ENCODE measurements around the gene ZNF91.
"Not testable (repeated sequence)": the region's sequence is repeated elsewhere in the genome, so short reads cannot be mapped to it uniquely, and the experiment has no call there.

The ZNF91 gene

DNA sequence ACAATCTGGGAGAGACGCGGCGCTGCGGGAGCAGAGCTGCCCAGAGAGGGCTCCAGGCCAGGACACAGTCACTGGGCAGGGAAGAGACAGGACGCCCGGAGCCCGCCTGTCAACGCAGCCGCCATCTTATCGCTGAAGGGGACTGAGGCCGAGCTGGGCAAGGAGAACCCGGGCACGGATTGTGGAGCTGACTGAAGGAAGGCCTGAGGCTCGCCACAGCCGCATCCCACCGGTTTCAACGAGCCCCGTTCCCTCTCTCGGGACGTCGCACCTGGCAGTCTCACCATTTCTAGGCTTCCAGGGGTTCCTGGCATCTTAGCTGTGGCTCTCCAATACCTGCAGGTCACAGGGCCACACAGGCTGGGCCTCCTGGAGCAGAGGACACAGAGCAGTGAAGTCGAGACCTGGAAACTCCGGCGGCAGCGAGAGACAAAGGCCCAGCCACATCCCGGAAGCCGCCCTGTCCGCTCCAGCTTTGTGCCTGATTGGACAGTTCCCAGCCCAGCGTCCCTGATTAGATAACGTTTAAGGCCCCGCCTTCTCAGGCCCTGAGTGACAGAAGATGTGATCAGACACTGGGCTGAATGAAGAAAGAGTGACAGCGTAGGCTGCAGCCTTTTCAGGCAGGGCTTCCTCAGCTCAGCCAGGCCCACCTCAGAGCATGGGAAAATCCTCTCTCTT, at the start of gene ZNF91:
TSS of gene ZNF91 (minus strand) at position 431 of the 681 bp plus-strand sequence. CDS start at position 314, 117 bp downstream.
- DNase-seq, result peak; percentile 54 to 62

GRCh38 chr19:23440791-23441190, 45.5 kb upstream of the ZNF91 start:
- no peak for DNase-seq

- no peak for DNase-seq
Observed at GRCh38 chr19:23440207-23440606, 44.9 kb upstream of the ZNF91 start.

DNA sequence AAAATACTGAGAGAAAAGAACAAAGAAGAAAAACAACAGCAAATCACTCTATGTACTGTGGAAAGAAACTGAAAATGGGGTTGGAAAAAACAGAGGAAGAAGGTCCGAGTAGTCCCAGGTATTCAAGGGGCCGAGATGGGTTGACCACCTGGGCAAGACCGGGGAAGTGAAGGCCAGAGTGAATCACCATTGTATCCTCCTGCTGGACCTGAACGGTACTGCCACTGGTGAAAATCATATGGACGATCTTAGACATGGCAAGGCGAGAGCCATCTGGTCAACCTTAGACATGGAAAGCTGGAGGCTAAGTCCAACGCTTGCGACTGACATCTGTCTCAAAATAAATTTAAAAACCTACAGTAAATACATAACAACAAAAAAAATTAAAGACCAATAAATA, 44.4 kb upstream of the ZNF91 start:
- no peak for DNase-seq

GRCh38 chr19:23437901-23438300, 42.6 kb upstream of the ZNF91 start:
- DNase-seq, result no peak

GRCh38 chr19:23436944-23437343, 41.7 kb upstream of the ZNF91 start:
- DNase-seq, result no peak

DNA sequence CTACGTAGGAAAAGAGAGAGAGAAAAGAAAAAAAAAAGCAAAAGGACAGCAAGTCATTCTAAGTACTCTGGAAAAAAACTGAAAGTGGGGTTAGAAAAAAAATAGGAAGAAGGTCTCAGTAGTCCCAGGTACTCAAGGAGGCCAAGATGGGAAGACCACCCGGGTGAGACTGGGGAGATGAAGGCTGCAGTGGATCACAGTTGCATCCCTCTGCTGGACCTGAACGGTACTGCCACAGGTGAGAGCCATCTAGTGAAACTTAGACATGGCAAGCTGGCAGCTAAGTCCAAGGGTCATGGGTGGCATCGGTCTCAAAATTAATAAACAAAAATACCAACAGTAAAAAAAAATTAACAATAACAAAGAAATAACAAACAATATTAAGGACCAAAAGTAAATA, 41.0 kb upstream of the ZNF91 start:
- no peak for DNase-seq

DNA sequence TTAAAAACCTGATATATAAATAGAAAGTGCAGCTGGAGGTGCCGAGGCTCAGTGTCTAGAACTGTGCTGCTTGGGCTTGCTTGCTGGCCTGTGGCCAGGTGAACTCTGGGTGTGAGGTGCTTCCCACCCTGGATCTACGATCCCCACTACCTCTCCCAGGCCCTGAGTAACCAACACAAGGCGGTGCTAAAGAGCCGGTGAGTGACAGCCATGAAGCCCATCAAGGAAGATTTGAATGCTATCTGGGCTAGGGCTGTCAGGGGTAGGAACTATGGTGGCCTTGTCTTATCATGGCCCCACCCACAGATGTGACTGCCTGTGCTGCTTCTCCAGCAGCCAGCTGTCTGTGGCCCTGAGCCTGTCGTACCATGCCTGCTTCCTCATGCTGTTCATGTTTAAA, 25.6 kb upstream of the ZNF91 start:
- DNase-seq, result no peak

GRCh38 chr19:23419261-23419660, 24.0 kb upstream of the ZNF91 start:
- DNase-seq, result not testable (repeated sequence)

DNA sequence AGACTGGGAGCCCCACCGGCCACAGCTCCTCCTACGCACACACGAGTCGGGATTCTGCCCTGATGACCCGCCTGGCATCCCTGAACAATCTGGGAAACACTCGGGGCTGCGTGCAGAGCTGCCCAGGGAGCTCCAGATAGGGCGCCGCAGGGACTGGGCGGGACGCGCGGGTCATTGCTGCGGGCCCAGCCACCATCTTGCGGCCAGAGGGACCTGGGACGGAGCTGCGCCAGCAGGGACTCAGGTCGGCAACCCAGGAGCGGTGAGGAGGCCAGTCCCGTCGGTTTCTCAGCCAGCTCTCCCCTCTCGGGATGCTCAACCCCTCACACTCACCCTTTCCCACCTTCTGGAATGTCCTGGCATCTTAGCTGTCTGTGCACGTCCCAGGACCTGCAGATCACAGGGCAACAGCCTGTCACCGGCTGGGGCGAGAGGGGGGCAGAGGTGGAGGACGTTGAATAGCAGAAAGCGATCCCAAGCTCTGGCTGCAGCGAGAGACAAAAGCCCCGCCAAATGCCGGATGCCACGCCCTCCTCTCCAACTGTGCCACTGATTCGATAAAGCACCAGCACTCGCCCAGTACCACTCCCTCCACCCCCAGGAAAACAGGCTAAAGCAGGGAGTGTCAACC, 20.4 kb upstream of the ZNF91 start:
- DNase-seq, result no peak

DNA sequence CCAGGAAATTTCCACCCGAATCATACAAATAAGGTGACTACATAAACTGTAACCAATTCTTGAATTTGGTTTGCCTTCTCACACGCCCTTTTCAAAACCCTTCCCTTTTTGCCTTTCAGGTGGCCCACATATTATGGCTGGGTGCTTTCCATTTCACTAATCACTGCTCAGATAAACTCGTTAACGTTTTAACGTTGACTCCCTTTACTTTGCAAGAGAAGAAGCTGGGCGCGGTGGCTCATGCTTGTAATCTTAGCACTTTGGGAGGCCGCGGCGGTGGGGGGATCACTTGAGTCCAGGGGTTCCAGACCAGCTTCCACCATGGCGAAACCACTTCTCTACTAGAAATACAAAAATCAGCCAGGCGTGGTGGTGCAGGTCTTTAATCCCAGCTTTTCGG, 19.8 kb upstream of the ZNF91 start:
- DNase-seq, result no peak

- DNase-seq, result no peak
Observed at GRCh38 chr19:23410155-23410554, 14.9 kb upstream of the ZNF91 start.

- no peak for DNase-seq
Observed at GRCh38 chr19:23409392-23410048, 14.2 kb upstream of the ZNF91 start.

- DNase-seq, result no peak
Observed at GRCh38 chr19:23407616-23408133, 12.4 kb upstream of the ZNF91 start.

DNA sequence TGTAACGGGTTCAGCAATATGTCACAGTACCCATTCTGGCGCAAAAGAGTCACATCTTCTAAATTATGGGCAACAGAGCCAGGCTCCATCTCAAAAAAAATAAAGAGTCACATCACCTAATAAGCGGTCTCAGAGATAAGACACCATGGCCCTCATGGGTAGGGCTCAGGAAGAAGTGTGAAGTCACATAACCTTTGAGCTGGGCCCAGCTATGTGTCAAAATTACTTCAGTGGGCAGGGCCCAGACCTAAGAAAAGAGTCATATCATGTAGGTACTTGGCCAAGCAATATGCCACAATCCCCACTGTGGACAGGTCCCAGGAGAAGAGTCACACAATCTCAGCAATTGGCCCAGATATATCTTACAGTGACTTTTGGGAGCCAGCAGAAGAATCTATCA, 11.4 kb upstream of the ZNF91 start:
- no peak for DNase-seq

DNA sequence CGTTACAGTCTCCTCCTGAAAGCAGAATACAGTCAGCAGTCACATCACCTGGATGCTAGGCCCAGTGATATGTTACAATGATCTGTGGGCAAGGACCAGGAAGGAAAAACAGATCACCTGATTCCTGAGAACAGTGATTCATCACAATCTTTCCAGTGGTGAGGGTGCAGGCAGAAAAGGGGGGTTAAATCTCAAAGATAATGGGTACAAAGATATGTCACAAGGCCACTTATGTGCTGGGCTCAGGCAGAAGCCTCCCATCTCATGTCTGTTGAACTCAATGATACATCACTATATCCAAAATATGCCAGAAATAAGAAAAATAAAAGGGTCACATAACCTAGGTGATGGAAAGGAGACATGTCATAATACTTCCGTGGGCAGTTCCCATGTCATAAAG, 10.8 kb upstream of the ZNF91 start:
- DNase-seq, result no peak

DNA sequence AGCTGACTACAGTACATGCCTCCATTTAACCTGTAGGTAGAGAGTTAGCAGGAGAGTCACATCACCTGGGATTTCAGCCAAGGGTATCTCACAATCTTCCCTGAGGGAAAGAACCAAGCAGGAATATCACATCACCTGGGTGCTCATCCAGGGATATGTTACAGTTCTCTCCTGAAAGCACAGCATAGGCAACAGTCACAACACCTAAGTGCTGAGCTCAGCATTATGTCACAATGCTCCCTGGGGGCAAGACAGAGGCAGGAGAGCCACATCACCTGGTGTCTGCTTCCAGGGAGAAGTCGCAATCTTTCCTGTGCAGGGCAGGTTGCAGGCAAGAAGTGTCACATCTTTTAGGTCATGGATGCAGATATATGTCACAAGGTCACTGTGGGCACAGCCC, 9.4 kb upstream of the ZNF91 start:
- DNase-seq, result no peak

GRCh38 chr19:23403581-23404324, 8.5 kb upstream of the ZNF91 start:
- DNase-seq, result no peak

GRCh38 chr19:23403052-23403451, 7.8 kb upstream of the ZNF91 start:
- DNase-seq, result no peak

DNA sequence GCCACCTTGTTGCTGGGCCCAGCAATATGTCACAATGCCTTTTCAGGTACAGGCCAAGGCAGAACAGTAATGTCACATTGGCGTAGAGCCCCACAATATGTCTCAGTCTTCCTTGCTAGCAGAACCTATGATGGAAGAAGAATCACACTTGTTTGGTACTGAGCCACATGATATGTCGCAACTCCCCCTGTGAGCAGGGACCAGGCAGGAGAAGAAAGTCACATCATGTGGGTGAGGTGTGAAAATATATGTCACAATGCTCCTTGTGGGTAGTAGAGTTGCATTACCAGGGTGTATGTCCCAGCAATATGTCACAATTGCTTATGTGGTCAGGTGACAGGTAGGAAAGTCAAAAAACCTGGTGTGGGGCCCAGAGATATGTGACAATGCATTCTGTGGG, 7.1 kb upstream of the ZNF91 start:
- DNase-seq, result no peak

DNA sequence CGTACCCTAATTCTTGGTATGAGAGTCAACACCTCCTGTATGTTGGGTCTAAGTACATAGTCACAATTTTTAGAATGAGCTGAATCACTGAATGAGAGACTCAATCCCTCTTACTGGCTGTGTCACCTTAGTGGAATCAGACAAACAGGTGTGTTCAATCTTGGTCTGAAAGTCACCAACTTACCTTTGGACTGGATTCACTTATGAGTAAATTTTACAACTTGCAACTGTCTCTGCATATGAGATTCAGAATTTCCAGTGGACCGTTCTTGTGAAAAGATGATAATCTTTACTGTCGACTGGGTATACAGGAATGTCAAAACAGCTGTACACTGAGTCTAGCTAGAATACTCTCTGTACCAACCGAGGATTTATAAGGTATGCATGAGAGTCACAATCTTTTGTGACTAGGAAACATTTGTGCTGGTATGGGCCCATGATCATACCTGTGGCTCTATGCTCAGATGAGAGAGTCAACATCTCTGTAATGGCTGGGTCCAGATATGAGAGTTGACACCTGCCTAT, 5.9 kb upstream of the ZNF91 start:
- DNase-seq, result no peak

DNA sequence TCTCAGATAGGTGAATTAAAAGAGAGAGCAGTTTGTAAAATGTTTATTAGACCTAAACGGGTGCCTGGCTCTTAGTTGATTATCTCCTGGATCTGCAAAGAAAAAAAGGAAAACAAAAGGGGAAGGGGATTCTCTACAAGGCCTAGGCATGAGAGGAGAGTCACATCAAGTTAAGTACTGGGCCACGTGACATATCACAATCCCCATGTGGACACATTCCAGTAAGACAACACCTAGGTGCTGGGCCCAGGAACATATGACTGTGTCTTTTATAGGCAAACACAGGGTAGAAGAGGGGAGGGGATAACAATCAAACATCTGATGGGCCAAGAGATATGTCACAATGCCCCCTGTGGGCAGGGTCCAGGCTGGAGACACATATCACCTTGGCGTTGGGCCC, 4.2 kb upstream of the ZNF91 start:
- no peak for DNase-seq

- DNase-seq, result not testable (repeated sequence)
Observed at GRCh38 chr19:23395722-23396117, 449 bp upstream of the ZNF91 start.

Measured in NCI-H1930 (cell line).